DMS153 treated with DMSO at 0.1 percent for 48 hours (cell line): ENCODE data around the gene DGLUCY.

Experiments used
- DNase-seq: peaks from one replicate; lab custom pipeline; 2025; ENCODE audit not compliant: unreplicated experiment; lab: John Stamatoyannopoulos, UW

The DGLUCY gene

GRCh38 chr14:91273885-91274273, 160.0 kb downstream of the DGLUCY start:
- no peak for DNase-seq

GRCh38 chr14:91274796-91275195, 160.9 kb downstream of the DGLUCY start:
- DNase-seq, result no peak
